Cortex of kidney (tissue), 1 donor: ENCODE data around the gene KIF17.

ENCODE experiments used
- DNase-seq: peaks from one replicate; lab custom pipeline; 2025; lab: John Stamatoyannopoulos, UW

KIF17 gene

GRCh38 chr1:20717452-20718342 lies at the start of gene KIF17:
TSS of gene KIF17 (minus strand) at chr1:20718007. CDS start at chr1:20717706, 301 bp downstream.
- DNase-seq: no peak

GRCh38 chr1:20767271-20767670 lies 49.5 kb upstream of the KIF17 start:
- no peak for DNase-seq

GRCh38 chr1:20763417-20763816 lies 45.6 kb upstream of the KIF17 start:
- DNase-seq: no peak

GRCh38 chr1:20760322-20760721 lies 42.5 kb upstream of the KIF17 start:
- DNase-seq: no peak

- DNase-seq: no peak
Measured at GRCh38 chr1:20753589-20753988, 35.8 kb upstream of the KIF17 start.

GRCh38 chr1:20751462-20751990 lies 33.7 kb upstream of the KIF17 start:
- DNase-seq: no peak

- DNase-seq: no peak
Measured at GRCh38 chr1:20742671-20743070, 24.9 kb upstream of the KIF17 start.

- DNase-seq: no peak
Measured at GRCh38 chr1:20740781-20741180, 23.0 kb upstream of the KIF17 start.

- no peak for DNase-seq
Measured at GRCh38 chr1:20739225-20739624, 21.4 kb upstream of the KIF17 start.

- no peak for DNase-seq
Measured at GRCh38 chr1:20735581-20736111, 17.8 kb upstream of the KIF17 start.

- DNase-seq: no peak
Measured at GRCh38 chr1:20733360-20733975, 15.7 kb upstream of the KIF17 start.

GRCh38 chr1:20732588-20733359 lies 15.0 kb upstream of the KIF17 start, which contains the start of gene SH2D5:
TSS of gene SH2D5 (minus strand) at chr1:20732703. CDS start at chr1:20728044, 4,659 bp downstream.
- DNase-seq: no peak

- DNase-seq: no peak
Measured at GRCh38 chr1:20732071-20732587, 14.3 kb upstream of the KIF17 start.

GRCh38 chr1:20731057-20731991 lies 13.5 kb upstream of the KIF17 start:
- no peak for DNase-seq

- DNase-seq: no peak
Measured at GRCh38 chr1:20730690-20731056, 12.9 kb upstream of the KIF17 start.

GRCh38 chr1:20729990-20730689 lies 12.3 kb upstream of the KIF17 start:
- DNase-seq: no peak

- DNase-seq: no peak
Measured at GRCh38 chr1:20729155-20729931, 11.5 kb upstream of the KIF17 start.

- DNase-seq: no peak
Measured at GRCh38 chr1:20728371-20729154, 10.8 kb upstream of the KIF17 start.
